GM13976 (cell line): ENCODE data around the gene UPK2.

Experiments
- DNase-seq: peaks from one replicate; pipeline ENCODE4 v3.0.0; 2012; ENCODE audit warnings: low spot score
- in situ Hi-C: fragments of 300-500 bp; cut with MboI; formaldehyde crosslinking; loops from one replicate; pipeline ENCODE4 v1.12.0; 2022; ENCODE audit warnings: low sequenced_read_pairs, mixed read lengths, inconsistent platforms; ENCODE audit not compliant: unreplicated experiment
- TF ChIP-seq, protein P1 (sequence below): IDR thresholded peaks from 2 replicates; pipeline ENCODE4 v1.5.1; 2012; ENCODE audit warnings: borderline replicate concordance, mild to moderate bottlenecking; ENCODE audit not compliant: insufficient read depth; ENCODE audit errors: extremely low read depth, missing control alignments, control extremely low read depth

Gene UPK2

DNA sequence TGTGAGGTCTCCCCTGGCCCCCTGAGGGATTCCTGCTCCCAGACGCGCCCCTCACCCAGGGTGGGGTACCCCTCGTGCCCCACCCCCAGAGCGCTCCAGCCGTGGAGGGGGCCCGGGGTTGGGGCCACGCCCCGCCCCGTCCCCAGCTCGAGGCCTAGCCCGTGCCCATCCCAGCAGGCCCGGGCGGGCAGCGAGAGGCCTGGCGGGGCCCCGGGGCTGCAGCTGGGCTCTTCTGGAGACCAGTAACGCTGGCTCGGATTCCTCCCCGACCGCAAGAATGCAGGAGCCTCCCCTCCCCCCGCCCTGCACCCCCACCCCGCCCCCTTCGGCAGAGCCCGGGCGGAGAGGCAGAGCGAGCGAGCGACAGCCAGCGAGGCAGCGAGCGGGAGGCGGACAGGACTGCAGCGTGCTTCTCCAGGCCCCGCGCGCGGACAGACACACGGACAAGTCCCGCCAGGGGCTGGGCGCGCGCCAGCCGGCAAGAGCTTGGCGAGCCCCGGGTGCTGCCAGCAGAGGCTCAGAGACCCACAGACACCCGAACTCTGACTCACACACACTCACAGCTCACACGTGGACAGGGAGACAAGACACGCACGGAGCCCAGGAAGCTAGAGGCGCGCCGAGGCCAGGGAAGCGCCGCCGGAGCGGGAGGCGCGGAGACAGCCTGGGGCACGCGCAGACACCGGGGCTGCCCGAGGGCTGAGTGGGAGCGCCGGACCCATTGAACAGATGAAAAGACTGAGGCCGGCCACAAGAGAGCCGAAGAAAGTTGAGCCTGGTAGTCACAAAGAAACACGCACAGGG, 45.6 kb upstream of the UPK2 start:
- TF ChIP-seq, protein P1, sequence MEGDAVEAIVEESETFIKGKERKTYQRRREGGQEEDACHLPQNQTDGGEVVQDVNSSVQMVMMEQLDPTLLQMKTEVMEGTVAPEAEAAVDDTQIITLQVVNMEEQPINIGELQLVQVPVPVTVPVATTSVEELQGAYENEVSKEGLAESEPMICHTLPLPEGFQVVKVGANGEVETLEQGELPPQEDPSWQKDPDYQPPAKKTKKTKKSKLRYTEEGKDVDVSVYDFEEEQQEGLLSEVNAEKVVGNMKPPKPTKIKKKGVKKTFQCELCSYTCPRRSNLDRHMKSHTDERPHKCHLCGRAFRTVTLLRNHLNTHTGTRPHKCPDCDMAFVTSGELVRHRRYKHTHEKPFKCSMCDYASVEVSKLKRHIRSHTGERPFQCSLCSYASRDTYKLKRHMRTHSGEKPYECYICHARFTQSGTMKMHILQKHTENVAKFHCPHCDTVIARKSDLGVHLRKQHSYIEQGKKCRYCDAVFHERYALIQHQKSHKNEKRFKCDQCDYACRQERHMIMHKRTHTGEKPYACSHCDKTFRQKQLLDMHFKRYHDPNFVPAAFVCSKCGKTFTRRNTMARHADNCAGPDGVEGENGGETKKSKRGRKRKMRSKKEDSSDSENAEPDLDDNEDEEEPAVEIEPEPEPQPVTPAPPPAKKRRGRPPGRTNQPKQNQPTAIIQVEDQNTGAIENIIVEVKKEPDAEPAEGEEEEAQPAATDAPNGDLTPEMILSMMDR: no peak
- in situ Hi-C loops: no loop called here
- no peak for DNase-seq

DNA sequence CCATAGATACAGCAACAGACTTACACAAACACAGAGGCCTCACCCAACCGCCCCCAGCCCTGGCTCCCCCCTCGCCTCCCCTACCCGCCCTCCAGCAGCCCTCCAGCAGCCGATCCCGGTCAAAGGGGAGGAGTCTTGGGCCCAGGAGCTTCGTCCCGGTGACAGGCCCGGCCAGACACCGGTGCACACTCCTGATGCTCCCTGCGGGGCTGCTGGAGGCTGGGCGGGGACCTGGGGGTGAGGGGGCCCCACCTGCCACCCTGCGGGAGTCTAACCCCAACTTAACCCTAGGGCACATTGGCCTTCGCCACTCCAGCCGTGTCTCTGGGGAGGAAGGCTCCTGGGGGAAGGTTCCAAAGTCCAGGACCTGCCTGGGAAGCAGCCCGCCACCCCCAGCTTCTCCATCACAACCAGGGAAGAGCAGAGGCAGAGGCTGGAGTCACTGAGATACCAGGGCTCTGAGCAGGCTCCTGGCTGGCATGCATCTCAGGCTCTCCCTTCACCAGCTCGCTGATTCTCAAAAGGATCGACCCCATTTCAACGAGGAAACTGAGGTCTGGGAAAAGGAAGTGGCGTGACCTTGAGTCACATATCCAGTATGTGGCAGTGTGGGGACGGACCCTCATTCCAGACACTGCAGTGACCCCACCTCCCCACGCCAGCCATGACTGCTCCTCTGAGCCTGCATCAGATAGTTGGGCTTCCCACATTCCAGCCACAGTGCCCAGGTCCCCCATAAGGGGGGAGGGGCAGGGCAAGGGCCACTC, 44.8 kb upstream of the UPK2 start:
- TF ChIP-seq, protein P1: no peak
- no peak for DNase-seq
- in situ Hi-C loops: no loop called here

DNA sequence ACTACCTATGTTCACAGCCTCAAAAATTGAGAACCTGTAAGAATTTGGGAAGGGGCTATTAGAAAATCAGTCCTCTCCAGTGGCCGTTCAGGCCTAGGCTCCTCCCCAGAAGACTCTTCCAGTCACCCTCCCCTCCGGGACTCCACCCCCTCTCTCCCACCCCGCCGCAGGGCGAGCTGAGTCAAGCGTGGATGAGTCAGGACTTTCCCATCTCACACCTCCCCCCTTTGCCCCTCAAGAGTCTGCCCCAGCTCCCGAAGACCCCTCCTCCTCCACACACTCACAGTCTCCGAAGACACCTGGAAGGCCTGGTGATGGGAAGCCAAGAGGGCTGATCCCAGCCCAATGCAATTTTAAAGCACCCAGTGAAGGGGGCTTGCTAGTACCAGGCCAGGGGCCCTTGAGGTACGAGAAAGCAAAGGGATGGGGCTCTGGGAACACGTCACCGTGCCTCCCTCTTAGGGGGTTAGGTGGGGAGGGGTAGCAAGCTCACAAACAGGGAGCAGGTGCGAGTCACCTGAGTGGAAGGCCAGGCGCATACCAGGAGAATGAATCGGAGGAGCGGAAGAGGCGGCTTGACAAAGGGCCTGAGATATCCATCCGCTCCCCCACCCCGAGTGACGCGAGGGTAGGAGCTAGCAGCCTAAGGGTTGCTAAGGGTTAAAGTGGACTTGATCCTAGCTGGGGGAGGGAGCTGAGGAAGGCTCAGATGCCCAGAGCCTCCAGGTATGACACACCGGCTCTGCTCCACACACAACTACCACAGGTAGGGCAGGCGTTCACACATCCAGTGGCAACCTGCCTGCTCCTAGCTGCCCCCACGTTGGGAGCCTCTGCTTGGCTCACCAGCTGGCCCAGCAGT, 44.0 kb upstream of the UPK2 start:
- DNase-seq: no peak
- TF ChIP-seq, protein P1: no peak
- in situ Hi-C loops: no loop called here

DNA sequence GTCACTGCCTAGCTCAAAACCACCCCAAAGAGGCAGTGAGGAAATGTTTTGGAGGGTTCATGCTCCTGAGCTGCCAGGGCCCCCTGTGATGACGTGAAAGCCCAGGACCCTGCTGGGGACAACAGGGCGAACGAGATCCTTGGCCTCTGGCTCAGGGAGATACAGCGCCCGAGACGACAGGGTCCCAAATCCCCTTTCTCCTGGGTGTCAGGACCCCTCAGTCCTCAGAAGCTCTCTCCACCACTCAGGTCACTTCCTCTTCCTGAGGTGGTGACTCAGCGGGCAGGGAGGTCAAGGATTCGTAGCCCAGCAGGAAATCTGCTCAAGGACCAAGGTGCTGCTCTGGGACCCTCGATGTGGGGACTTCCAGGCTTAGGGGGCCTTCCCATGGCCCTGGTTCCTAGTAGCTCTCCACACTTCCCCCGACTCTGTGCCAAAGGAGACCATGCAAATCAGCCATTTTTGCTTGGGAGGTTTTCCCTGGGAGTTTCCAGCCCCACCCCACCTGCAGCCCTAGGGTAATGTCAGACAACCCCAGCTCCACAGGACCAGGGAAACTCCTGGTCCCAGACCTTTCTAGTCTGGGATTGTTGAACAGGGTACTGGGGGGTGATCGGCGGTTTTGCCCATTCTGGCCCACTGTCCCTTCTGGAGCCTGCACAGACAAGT, 43.2 kb upstream of the UPK2 start:
- TF ChIP-seq, protein P1: no peak
- in situ Hi-C loops: no loop called here
- DNase-seq: no peak

DNA sequence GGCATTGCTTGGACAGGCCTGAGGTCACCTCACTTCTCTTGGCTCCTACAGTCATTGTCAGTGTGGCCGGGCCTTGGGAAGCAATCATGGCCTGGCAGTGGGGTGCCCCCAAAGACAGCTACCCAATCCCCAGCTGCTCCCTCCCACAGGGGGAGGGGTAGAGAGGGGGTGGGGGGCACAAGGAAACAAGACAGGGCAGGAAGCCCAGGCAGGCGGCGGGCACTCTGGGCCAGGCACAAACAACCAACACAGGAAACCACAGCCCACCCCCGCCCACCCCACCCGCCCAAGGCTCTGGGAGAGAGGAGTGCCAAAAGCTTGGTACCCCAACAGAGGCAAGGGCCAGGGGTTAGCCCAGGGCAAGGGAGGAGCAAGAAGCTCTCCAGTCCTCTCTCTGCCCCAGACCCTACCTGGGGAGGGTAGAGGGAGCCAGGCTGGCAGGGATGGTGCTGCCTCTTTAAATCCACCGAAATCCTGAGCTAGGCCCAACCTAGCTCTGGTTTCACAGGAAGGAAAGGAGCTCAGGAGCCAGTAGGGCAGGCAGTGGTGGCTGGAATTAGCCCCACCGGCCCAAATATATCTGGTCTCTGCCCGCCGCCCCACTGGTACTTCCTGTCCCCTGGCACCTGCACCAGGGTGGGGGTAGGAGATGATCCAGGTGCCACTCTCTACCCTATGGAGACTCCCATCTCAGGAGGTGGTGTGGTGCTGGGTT, 42.5 kb upstream of the UPK2 start:
- in situ Hi-C loops: no loop called here
- DNase-seq: no peak
- TF ChIP-seq, protein P1: no peak
